AG09319 (cell line): ENCODE data around the gene CD320.

Experiments used
- DNase-seq: peaks from one replicate; pipeline ENCODE4 v3.0.0-alpha.2; 2010; ENCODE audit warnings: low read depth; ENCODE audit errors: extremely low read depth
- TF ChIP-seq, protein P1 (sequence below): IDR thresholded peaks from 2 replicates; pipeline ENCODE4 v1.5.1; 2011; ENCODE audit warnings: low read depth, mild to moderate bottlenecking, inconsistent platforms, low read length, moderate library complexity

Gene CD320

DNA sequence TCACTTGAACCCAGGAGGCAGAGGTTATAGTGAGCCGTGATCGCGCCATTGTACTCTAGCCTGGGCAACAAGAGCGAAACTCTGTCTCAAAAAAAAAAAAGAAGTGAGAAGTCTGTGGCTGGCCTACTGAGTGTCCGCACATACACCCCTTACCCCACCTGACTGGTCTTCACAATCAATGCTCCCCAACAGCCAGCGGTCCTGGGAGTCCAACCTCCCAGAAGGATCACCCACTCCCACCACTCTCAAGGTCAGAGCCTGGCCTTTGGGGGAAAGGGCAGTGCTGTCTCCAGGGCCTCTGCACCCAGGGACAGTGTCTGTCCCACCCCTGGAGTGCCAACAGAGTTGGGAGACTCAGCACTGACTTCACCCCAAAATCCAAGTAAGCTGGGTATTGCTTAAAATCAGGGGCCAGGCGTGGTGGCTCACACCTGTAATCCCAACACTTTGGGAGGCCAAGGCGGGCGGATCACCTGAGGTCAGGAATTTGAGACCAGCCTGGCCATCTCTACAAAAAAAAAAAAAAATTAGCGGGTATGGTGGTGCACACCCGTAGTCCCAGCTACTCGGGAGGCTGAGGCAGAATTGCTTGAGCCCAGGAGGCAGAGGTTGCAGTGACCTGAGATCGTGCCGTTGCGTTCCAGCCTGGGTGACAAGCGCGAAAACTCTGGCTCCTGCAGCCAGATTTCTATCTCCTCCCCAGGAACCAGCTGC, 2.3 kb upstream of the CD320 start:
- TF ChIP-seq, protein P1, sequence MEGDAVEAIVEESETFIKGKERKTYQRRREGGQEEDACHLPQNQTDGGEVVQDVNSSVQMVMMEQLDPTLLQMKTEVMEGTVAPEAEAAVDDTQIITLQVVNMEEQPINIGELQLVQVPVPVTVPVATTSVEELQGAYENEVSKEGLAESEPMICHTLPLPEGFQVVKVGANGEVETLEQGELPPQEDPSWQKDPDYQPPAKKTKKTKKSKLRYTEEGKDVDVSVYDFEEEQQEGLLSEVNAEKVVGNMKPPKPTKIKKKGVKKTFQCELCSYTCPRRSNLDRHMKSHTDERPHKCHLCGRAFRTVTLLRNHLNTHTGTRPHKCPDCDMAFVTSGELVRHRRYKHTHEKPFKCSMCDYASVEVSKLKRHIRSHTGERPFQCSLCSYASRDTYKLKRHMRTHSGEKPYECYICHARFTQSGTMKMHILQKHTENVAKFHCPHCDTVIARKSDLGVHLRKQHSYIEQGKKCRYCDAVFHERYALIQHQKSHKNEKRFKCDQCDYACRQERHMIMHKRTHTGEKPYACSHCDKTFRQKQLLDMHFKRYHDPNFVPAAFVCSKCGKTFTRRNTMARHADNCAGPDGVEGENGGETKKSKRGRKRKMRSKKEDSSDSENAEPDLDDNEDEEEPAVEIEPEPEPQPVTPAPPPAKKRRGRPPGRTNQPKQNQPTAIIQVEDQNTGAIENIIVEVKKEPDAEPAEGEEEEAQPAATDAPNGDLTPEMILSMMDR, result no peak
- no peak for DNase-seq

DNA sequence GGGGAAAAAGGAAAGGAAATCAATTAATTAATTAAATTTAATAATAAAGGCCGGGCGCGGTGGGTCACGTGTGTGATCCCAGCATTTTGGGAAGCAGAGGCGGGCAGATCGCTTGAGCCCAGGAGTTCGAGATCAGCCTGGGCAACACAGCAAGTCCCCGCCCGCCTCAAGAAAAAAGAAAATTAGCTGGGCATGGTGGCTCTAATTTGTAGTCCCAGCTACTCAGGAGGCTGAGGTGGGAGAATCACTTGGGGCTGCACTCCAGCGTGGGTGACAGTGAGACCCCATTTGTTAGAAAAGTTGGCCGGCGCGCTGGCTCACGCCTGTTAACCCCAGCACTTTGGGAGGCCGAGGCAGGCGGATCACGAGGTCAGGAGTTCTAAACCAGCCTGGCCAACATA, 733 bp upstream of the CD320 start:
- TF ChIP-seq, protein P1, result no peak
- no peak for DNase-seq

DNA sequence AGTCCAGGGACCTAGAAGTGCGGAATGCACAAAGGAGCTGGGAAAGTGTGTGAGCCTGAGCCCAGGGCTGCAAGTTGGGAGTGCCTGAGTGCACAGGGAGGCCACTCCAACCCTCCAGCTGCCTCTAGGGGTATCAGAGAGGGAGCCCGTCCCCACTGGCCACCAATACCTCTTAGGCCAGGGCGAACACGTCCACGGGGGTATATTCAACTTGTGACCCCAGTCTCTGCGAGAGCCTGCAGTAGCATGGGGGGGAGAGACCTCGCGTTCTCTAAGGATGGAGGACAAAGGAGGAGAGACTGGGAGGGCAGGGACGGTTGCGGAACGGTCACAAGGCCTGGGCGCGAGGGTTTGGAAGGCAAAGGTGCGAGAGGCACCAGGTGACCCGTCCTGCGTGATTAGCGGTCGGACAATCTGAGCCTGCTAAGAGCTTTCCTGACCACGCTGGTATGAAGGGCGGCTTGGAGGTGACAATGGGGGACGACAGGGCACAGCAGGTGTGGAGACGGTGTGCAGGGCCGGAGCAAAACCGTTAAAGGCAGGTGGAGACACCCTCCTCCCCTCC, 676 bp downstream of the CD320 start:
- no peak for DNase-seq
- TF ChIP-seq, protein P1, result no peak

DNA sequence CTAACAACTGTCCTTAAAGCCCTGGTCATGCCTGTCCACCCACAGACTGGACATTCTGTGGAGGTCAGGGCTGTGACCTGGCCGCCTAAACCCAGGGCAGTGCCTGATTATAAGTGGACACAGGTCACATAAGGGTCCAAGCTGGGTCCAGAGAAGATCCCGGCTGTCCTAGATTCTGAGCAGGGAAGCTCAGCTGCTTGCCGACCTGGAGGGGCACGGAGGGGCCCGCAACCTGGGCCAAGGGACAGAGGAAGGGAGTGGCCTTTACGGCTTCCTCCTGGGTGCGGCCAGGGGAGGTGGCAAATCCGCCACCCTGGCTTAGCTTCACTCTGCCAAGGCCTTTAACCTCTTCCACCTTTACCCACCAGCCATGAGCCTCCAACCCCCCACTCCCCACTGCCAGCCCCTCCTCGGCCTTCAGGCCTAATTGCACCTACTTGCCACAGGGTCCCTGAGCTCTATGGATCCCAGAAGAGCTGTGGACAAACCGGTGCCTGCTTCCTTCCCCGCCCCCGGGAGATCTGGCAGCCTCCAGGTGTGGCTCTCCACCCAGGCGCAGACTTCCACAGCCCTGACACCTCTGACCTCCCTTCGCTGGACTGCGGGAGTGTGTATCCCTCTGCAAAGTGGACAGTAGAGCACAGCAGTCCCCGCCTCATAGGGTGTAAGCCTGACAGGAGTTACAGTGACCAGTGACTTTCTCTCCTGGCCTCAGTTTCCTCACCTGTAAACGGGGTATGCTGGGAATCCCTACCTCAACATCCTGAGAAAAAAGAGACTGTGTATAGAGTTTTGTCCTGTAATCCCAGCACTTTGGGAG, 1.7 kb downstream of the CD320 start:
- TF ChIP-seq, protein P1, result no peak

DNA sequence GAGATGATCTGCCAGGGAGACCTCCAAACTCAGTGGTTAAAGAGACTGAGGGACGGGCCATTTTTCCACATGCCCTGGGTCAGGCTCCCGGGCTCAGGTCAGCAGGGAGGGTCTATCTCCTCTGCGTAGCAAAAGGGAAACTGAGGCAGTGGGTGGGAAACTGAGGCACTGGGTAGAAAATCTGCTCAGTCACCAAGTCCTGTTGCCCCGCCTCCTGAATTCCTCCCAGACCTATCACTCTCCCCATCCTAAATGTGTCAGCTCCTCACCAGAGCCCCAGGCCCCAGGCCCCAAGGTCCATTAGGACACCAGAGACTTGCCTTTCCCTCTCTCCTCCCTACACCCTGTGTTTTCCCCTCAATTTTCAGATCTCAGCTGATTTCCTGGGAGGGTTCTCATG, 2.4 kb downstream of the CD320 start:
- no peak for DNase-seq
- TF ChIP-seq, protein P1, result no peak

More for the DNA sequence above, 1.7 kb downstream of the CD320 start:
- no peak for DNase-seq

DNA sequence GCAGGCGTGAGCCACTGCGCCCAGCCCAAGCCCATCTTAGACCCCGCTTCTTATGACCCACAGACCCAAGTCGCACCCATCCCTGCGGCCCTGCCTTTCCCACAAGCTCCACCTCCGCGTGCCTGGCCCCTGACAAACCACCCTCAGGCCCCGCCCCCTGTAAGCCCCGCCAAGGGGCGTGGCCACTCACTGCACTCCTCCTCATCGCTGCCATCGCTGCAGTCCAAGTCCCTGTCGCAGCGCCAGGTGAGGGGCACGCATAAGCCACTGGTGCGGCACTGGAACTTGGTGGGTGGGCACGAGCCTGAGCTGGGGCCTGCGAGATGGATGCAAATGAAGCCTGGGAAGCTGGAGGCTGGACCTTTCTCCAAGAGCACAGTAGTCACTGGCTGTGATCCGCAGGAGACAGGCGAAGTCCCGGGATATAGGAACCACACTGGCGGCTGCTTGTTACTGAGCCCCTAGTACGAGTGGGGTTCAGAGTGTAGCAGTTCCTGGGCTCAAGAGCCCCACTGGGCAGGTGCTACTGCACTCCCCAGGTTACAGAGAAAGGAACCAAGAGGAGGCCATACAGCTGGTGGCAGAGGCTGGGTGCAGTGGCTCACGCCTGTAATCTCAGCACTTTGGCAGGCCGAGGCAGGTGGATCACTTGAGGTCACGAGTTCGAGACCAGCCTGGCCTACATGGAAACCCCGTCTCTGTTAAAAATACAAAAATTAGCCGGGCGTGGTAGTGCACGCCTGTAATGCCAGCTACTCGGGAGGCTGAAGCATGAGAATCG, 3.1 kb downstream of the CD320 start:
- no peak for DNase-seq
- TF ChIP-seq, protein P1, result no peak
